Esophagus mucosa (tissue), 1 donor: ENCODE measurements around the gene ODC1. TPM values are rescaled to one million over a fixed set of nuclear protein-coding genes. Genes with fewer than 3 reads are reported as not detected.

Source experiments
- ATAC-seq: fragments of 200-7000 bp; cut with Tn5 transposase; one replicate; pipeline ENCODE4 v1.9.1; 2020
- total RNA-seq: library from RNA; stranded (reverse); gene quantifications from one replicate; pipeline ENCODE4 v1.2.4, GENCODE V29; 2023
- donor health status: DM: yes; HTN: yes; CAD: no.

Gene ODC1
- total RNA-seq, 1 donor from 2014 or later = 21.6 TPM

GRCh38 chr2:10433947-10434885 lies 13.9 kb downstream of the ODC1 start:
- no peak for ATAC-seq

- no peak for ATAC-seq
Observed at GRCh38 chr2:10433264-10433946, 14.7 kb downstream of the ODC1 start.

GRCh38 chr2:10432311-10433181 lies 15.6 kb downstream of the ODC1 start:
- peak; percentile 73 for ATAC-seq

DNA sequence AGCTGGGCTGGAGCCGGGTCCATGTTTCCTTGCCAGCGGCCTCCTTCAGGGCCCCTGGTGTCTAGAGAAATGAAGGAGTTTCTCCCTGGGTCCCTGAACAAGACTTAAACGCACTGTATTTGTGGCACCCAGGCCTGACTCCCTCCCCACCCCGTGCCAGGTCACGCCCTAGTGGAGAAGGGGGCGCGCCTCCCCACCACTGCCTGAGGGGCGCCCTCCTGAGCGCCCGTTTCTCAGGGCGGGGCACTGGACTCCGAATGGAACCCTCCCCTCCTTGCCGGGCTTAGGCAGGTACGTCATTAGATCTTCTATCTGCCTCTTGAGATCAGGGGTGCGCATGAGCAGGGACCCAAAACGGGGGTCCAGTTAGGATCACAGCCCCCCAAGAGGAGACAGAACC lies 16.3 kb downstream of the ODC1 start:
- peak; percentile 2 for ATAC-seq

GRCh38 chr2:10430886-10431622 lies 17.1 kb downstream of the ODC1 start:
- no peak for ATAC-seq

DNA sequence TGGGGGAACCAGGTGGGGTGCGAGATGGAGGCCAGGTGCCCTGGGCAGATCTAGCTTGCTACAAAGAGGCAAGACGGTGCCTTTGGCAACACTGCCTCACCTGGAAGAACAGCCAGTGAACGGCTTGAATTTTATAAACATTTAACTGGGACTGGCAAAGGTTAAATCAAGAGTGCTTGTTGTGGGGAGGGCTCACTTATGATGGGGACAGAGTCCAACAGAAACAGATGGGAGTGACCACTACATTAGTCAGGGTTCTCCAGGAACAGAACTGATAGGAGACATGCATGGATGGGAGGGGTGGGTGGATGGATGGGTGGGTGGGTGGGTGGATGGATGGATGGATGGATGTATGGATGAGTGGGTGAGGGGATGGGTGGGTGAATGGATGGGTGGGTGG lies 19.2 kb downstream of the ODC1 start:
- ATAC-seq = no peak

- no peak for ATAC-seq
Observed at GRCh38 chr2:10428355-10428754, 19.8 kb downstream of the ODC1 start.

DNA sequence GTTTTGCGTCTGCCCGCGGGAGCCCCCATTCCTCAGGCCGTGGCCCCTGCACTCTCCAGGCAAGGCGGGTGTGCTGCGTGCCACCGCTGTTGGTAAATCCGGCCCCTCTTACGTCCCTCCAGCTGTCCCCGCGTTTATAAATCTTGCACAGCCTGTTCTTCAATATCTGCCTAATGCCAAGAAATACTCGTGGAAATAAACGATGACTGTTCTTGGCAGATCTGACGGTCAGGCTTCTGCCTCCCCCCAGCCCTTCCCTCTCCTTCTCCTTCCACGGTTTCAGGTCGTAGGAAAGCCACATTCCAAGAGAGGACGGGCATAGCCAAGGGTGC lies 20.5 kb downstream of the ODC1 start:
- no peak for ATAC-seq

DNA sequence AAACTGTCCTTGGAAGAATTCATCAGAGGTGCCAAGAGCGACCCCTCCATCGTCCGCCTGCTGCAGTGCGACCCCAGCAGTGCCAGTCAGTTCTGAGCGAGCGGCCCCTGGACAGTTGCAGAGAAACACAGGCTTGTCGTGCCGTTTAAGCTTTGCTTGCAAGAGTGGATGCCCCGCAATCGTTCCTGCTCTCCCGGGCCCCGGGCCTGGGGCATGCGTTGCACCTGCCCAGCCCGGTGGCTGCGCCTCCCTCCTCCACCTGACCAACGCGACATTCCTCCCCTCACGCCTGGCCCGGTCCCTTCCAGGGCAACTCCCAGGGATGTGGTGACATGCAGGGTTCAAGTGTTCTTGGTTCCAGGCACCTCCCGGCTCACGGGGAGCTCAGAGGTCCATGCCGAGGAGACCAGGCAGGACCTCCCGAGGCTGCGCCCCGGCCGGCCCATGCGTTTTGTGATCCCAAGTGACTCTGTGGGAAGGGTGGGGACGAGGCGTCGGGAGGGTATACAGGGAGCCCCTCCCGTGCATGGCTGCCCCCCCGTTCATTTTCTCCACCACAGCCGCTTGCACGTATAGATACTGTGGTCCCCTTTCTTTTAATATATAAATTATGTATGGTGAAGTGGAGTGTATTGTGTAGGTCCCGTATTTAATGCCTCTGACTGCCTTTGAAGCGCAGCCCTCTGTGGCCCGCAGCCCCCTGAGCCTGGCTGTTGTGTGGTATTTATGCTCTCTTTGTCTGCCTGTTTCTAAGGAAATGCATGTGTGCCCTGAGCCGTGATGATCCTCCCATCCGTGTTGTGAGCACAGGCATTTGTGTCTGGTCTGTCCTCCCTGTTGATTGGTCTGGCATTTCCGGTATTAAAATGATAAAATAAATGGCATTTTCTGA lies 21.2 kb downstream of the ODC1 start:
- ATAC-seq = no peak

DNA sequence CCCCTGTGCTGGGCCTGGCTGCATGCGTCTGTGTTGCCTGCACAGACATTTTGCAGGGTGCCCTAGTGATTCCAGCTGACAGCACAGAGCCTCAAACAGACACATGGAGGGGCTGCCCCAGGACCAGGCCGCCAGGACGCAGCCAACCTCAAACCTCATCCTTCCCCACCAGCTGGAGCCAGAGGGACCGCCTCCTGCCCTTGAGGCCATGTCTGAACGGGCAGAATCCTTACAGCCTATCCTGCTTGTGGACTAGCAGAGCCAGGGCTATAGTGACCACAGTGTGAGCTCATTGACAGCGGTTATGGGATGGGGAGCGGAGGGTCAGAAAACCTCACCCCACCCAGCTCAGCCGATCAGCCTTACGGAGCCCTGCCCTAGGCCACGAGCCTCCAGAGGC lies 22.4 kb downstream of the ODC1 start:
- no peak for ATAC-seq

DNA sequence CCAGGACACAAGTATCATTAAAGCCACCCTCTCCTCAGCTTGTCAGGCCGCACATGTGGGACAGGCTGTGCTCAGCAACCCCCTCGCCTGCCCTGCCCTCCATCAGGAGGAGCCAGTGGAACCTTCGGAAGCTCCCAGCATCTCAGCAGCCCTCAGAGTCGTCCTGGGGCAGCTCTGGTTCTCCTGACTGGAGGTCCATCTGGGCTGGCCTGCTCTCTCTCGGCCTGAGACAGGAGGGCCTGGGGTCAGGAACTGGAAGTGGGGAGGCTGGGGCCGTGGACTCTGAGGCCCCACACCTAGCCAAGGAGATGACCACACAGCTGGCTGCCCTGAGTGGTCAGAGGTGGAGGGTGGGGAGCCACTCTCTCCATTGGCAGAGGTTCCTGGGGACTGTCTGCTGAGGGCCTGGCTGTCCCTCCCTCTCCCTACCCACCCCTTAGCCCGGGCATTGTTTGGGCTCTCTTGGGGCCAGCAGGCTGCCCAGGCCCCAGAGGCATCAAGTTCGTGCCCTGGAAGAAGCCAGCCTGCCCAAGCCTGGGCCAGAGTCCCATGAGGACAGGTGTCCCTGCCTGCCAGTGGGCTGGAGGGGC lies 23.1 kb downstream of the ODC1 start:
- ATAC-seq = peak; percentile 23

- ATAC-seq = no peak
Observed at GRCh38 chr2:10424051-10424450, 24.1 kb downstream of the ODC1 start.

- no peak for ATAC-seq
Observed at GRCh38 chr2:10423400-10423774, 24.7 kb downstream of the ODC1 start.

DNA sequence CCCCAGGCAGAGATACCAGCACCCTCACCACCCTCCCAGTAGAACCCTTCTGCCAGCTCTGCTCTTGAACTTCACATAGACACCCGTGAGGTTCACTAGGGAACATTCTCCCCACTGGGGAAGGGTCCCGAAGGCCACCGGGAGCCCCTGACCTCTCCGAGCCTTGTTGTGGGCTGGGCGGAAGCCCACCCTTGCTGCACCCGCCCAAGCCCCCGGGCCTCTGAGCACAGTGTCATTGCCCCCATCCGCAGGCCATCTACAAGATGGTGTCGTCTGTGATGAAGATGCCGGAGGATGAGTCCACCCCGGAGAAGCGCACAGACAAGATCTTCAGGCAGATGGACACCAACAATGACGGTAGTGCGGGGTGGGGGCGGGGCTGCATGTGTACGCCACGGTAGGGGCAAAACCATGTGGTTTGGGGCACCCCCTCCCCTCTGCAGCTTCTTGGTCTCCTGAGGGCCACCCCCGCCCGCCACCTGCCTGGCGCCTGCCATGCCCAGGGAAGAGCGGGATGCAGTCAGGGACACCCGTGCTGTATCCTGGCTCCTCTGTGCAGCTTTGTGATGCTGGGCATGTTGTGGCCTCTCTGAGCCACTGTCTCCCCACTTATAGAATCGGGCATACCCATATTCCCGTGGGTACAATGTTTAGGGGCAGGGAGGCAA lies 25.3 kb downstream of the ODC1 start:
- ATAC-seq = no peak

GRCh38 chr2:10422251-10422650 lies 25.9 kb downstream of the ODC1 start:
- no peak for ATAC-seq

DNA sequence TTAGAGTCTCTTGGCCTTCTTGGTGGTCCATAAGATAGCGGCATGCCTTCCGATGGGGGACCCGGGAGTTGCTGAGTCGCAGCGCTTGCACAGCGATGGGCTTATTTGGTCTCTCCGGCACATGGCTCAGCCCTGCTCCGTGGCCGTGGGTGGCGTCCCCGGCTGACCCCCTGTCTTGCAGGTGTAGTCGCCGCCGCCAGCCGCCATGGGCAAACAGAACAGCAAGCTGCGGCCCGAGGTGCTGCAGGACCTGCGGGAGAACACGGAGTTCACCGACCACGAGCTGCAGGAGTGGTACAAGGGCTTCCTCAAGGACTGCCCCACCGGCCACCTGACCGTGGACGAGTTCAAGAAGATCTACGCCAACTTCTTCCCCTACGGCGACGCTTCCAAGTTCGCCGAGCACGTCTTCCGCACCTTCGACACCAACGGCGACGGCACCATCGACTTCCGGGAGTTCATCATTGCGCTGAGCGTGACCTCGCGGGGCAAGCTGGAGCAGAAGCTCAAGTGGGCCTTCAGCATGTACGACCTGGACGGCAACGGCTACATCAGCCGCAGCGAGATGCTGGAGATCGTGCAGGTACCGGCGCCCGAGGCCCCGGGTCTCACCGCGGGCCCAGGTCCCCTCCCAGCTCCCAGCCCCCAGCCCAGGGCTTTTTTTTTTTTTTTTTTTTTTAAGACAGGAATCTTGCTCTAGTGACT lies 28.4 kb downstream of the ODC1 start:
- ATAC-seq = peak; percentile 4

GRCh38 chr2:10417551-10418335 lies 30.4 kb downstream of the ODC1 start:
- no peak for ATAC-seq

GRCh38 chr2:10415640-10416039 lies 32.5 kb downstream of the ODC1 start:
- no peak for ATAC-seq

DNA sequence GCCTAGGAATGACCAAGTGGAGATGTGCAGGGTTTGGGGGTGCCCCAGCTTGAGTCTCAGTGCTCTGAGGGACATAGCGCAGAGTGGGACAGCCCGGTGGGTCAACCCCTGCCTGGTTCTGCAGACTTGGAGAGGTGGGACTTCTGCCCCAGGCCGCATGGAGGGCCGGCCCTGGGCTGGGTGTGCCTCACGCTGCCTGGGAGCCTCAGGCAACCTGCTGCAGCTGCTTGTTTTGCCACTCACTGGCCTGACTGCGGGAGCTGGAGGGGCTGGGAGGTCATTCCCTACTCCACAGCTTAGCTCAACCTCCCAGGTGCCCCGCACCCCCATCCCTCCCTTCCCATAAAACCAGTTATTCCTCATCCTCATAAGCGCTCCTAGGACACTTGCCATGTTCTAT lies 33.1 kb downstream of the ODC1 start:
- no peak for ATAC-seq
